CD8-positive, alpha-beta memory T cell (primary cell): ENCODE data around the gene PLD6. TPM values are rescaled to one million over a fixed set of nuclear protein-coding genes. Genes with fewer than 3 reads are reported as not detected.
"Not testable (repeated sequence)": the region's sequence is repeated elsewhere in the genome, so short reads cannot be mapped to it uniquely, and the experiment has no call there.

ENCODE experiments used
- CTCF ChIA-PET: fragments of 350-600 bp; sonication (Branson Sonifier 250); formaldehyde crosslinking; loops from one replicate; lab custom pipeline; 2021; ENCODE audit warnings: antibody characterized with exemption; lab: Charles Lee
- POLR2A ChIA-PET: fragments of 350-600 bp; sonication (Branson Sonifier 250); formaldehyde crosslinking; loops from one replicate; lab custom pipeline; 2021; ENCODE audit warnings: antibody characterized with exemption; lab: Charles Lee
- DNase-seq, 5 donors: peaks; one replicate each; pipeline versions ENCODE4 v3.0.0 to v3.0.0-alpha.2; 2020 to 2022; ENCODE audit warnings: mixed read lengths in 1 of 5
- H3K27ac ChIP-seq: one replicate; pipeline ENCODE4 v1.7.0; 2013; ENCODE audit warnings: low read depth, mild to moderate bottlenecking, low read length, moderate library complexity
- H3K27me3 ChIP-seq: 2 replicates; pipeline ENCODE4 v1.7.0; 2013; ENCODE audit warnings: low read length, mild to moderate bottlenecking; ENCODE audit not compliant: insufficient read depth, poor library complexity, severe bottlenecking
- H3K36me3 ChIP-seq: 2 replicates; pipeline ENCODE4 v1.7.0; 2013; ENCODE audit warnings: mild to moderate bottlenecking, low read length, moderate library complexity; ENCODE audit not compliant: insufficient read depth
- H3K4me1 ChIP-seq: 2 replicates; pipeline ENCODE4 v1.7.0; 2013; ENCODE audit warnings: mild to moderate bottlenecking, low read length, moderate library complexity; ENCODE audit not compliant: insufficient read depth
- H3K4me3 ChIP-seq: 2 replicates; pipeline ENCODE4 v1.7.0; 2013; ENCODE audit warnings: mild to moderate bottlenecking, low read length
- H3K9me3 ChIP-seq: 2 replicates; pipeline ENCODE4 v1.7.0; 2013; ENCODE audit warnings: mild to moderate bottlenecking, low read length
- H3K27ac Mint-ChIP-seq, 8 donors: one replicate each; pipeline ENCODE4 v1.8.0; 2020 to 2021; ENCODE audit warnings: mixed read lengths in 8 of 8, mild to moderate bottlenecking in 6 of 8, inconsistent platforms in 3 of 8, moderate library complexity in 3 of 8
- H3K27me3 Mint-ChIP-seq, 2 donors: one replicate each; pipeline ENCODE4 v1.8.0; 2020 to 2021; ENCODE audit warnings: mixed read lengths in 2 of 2, mild to moderate bottlenecking in 1 of 2, moderate library complexity in 1 of 2
- H3K36me3 Mint-ChIP-seq, 3 donors: one replicate each; pipeline ENCODE4 v1.8.0; 2020 to 2021; ENCODE audit warnings: mixed read lengths in 3 of 3, inconsistent platforms in 1 of 3, mild to moderate bottlenecking in 1 of 3
- H3K4me1 Mint-ChIP-seq, 3 donors: one replicate each; pipeline ENCODE4 v1.8.0; 2020 to 2021; ENCODE audit warnings: mixed read lengths in 3 of 3, inconsistent platforms in 1 of 3, mild to moderate bottlenecking in 1 of 3
- H3K4me3 Mint-ChIP-seq, 7 donors: one replicate each; pipeline ENCODE4 v1.8.0; 2020 to 2021; ENCODE audit warnings: mixed read lengths in 7 of 7, mild to moderate bottlenecking in 6 of 7, moderate library complexity in 4 of 7, inconsistent platforms in 2 of 7
- H3K9me3 Mint-ChIP-seq, 5 donors: one replicate each; pipeline ENCODE4 v1.8.0; 2020 to 2022; ENCODE audit warnings: mixed read lengths in 5 of 5, mild to moderate bottlenecking in 3 of 5, moderate library complexity in 2 of 5, inconsistent platforms in 1 of 5
- polyA plus RNA-seq: library from polyadenylated mRNA; unstranded; fragments of 300-500 nt; fragmentation: Illumina TruSeq; gene quantifications from one replicate; pipeline ENCODE4 v1.2.3, GENCODE V29; 2021
- total RNA-seq, 2 experiments: library from RNA; stranded (reverse); gene quantifications; one replicate each; pipeline ENCODE4 v1.2.3, GENCODE V29; 2021

PLD6 gene
- total and polyA plus RNA-seq, 3 experiments from 2014 or later = 6.9 to 28.4 (median 26.5) TPM

GRCh38 chr17:17203173-17203730 is 2.9 kb downstream of the PLD6 start:
- H3K27me3 Mint-ChIP-seq = peaks cover 0 to 3% of the 10 kb centered on the region in 2 donors
- H3K4me3 ChIP-seq = no peak overlapping the region
- POLR2A ChIA-PET = interaction anchor here (0.7 kb wide), 1 partner anchor 32 kb away, joined by 3 read pairs; no protein-coding TSS in a partner anchor
- H3K4me1 ChIP-seq = peaks cover 31% of the 10 kb centered on the region
- peaks cover 10% of the 10 kb centered on the region for H3K36me3 ChIP-seq
- H3K9me3 Mint-ChIP-seq = no peaks in the 10 kb centered on the region
- DNase-seq = no peak
- peaks cover 0 to 26% (median 3%) of the 10 kb centered on the region in 3 donors for H3K36me3 Mint-ChIP-seq
- CTCF ChIA-PET = no interaction called here
- no peaks in the 10 kb centered on the region for H3K9me3 ChIP-seq
- no peak overlapping the region for H3K27ac ChIP-seq
- peak overlapping the region in 6 of 7 donors; percentile 15 to 89 (median 52) for H3K4me3 Mint-ChIP-seq
- peak overlapping the region in 7 of 8 donors; percentile 76 to 97 (median 93) for H3K27ac Mint-ChIP-seq
- peaks cover 25 to 42% (median 34%) of the 10 kb centered on the region in 3 donors for H3K4me1 Mint-ChIP-seq
- H3K27me3 ChIP-seq = no peaks in the 10 kb centered on the region

- Mint-ChIP-seq H3K4me3 (peak overlapping the region in 1 of 7 donors; percentile 42), H3K4me1 (peaks cover 22 to 42% (median 34%) of the 10 kb centered on the region in 3 donors), H3K27ac (peak overlapping the region in 1 of 8 donors; percentile 50), H3K9me3 (no peaks in the 10 kb centered on the region), H3K27me3 (peaks cover 0 to 3% of the 10 kb centered on the region in 2 donors), H3K36me3 (peaks cover 0 to 26% (median 3%) of the 10 kb centered on the region in 3 donors)
- H3K27me3 ChIP-seq = no peaks in the 10 kb centered on the region
- H3K9me3 ChIP-seq = no peaks in the 10 kb centered on the region
- ChIA-PET POLR2A (no interaction called here), CTCF (interaction anchor here (3.6 kb wide), 1 partner anchor 13 kb away, joined by 12 read pairs; no protein-coding TSS in a partner anchor)
- no peak overlapping the region for H3K4me3 ChIP-seq
- DNase-seq = no peak
- H3K27ac ChIP-seq = no peak overlapping the region
- H3K36me3 ChIP-seq = peaks cover 10% of the 10 kb centered on the region
- H3K4me1 ChIP-seq = peaks cover 31% of the 10 kb centered on the region
These were observed 4.2 kb downstream of the PLD6 start for GRCh38 chr17:17201907-17202306.

DNA sequence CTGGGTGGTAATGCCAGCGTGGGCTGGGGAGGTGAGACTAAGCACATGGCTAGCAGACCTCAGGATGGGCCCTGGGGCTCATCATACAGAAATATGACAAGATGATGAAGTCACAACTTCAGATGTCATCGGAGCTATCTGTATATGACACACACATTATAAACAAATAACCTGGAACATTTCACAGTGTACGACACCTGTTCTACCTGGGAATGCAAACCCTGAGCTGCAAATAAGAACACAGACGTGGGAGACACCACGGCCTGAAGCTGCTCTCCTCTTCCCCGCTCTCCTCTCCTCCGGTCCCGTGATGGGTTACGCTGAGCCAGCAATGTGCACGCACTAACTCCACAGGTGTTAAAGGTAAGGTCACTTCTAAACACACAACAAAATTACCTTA is 4.9 kb downstream of the PLD6 start:
- H3K36me3 ChIP-seq = peaks cover 10% of the 10 kb centered on the region
- H3K9me3 ChIP-seq = no peaks in the 10 kb centered on the region
- H3K4me3 Mint-ChIP-seq = peak overlapping the region in 1 of 7 donors; percentile 21
- H3K27ac ChIP-seq = no peak overlapping the region
- H3K27me3 ChIP-seq = no peaks in the 10 kb centered on the region
- peaks cover 0 to 3% of the 10 kb centered on the region in 2 donors for H3K27me3 Mint-ChIP-seq
- H3K4me1 Mint-ChIP-seq = peaks cover 21 to 37% (median 34%) of the 10 kb centered on the region in 3 donors
- CTCF ChIA-PET = interaction anchor here (1.2 to 3.6 kb wide), 2 partner anchors 12 to 13 kb away, joined by 3 to 12 read pairs; no protein-coding TSS in a partner anchor
- H3K27ac Mint-ChIP-seq = peak overlapping the region in 1 of 8 donors; percentile 79
- POLR2A ChIA-PET = no interaction called here
- no peaks in the 10 kb centered on the region for H3K9me3 Mint-ChIP-seq
- H3K36me3 Mint-ChIP-seq = peaks cover 0 to 26% (median 3%) of the 10 kb centered on the region in 3 donors
- no peak overlapping the region for H3K4me3 ChIP-seq
- H3K4me1 ChIP-seq = peaks cover 31% of the 10 kb centered on the region
- DNase-seq = no peak

- no peak for DNase-seq
- H3K27me3 Mint-ChIP-seq = peaks cover 0 to 3% of the 10 kb centered on the region in 2 donors
- H3K9me3 ChIP-seq = no peaks in the 10 kb centered on the region
- H3K36me3 Mint-ChIP-seq = peaks cover 0 to 26% (median 3%) of the 10 kb centered on the region in 3 donors
- peak overlapping the region in 1 of 7 donors; percentile 21 for H3K4me3 Mint-ChIP-seq
- H3K27ac Mint-ChIP-seq = no peak overlapping the region
- peaks cover 21 to 37% (median 34%) of the 10 kb centered on the region in 3 donors for H3K4me1 Mint-ChIP-seq
- H3K4me1 ChIP-seq = peaks cover 28% of the 10 kb centered on the region
- ChIA-PET POLR2A (interaction anchor here (0.6 kb wide), 1 partner anchor 22 kb away, joined by 4 read pairs; no protein-coding TSS in a partner anchor), CTCF (interaction anchor here (1.2 to 3.6 kb wide), 2 partner anchors 12 kb away, joined by 3 to 12 read pairs; no protein-coding TSS in a partner anchor)
- H3K27me3 ChIP-seq = no peaks in the 10 kb centered on the region
- no peak overlapping the region for H3K27ac ChIP-seq
- no peak overlapping the region for H3K4me3 ChIP-seq
- no peaks in the 10 kb centered on the region for H3K9me3 Mint-ChIP-seq
- peaks cover 10% of the 10 kb centered on the region for H3K36me3 ChIP-seq
These were observed 5.3 kb downstream of the PLD6 start for GRCh38 chr17:17200831-17201230.

GRCh38 chr17:17200311-17200710 is 5.8 kb downstream of the PLD6 start:
- H3K27ac Mint-ChIP-seq = no peak overlapping the region
- no peak for DNase-seq

DNA sequence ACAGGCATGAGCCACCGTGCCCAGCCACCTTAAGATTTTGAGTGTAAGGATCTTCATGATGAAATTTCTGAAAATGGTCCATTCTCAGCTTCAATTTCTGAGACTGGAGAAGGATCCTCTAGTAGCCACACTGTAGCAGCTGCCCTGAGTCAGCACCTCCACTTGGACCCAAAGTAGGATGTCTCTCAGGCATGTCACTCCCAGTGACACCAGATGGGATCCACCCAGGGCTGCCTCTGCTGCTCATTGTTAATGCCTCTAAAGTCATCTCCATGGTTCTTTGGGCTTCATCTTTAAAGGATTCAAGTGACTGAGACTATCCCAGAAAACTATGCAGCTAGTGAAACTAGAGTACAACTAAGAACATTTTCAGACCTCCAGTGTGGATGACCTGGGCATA is 7.9 kb downstream of the PLD6 start:
- ChIA-PET POLR2A (no interaction called here), CTCF (interaction anchor here (0.7 kb wide), 1 partner anchor 26 kb away, joined by 3 read pairs; no protein-coding TSS in a partner anchor)
- H3K4me1 Mint-ChIP-seq = peaks cover 0 to 12% (median 11%) of the 10 kb centered on the region in 3 donors
- peak overlapping the region in 1 of 8 donors; percentile 26 for H3K27ac Mint-ChIP-seq
- H3K36me3 ChIP-seq = peaks cover 10% of the 10 kb centered on the region
- peaks cover 0 to 20% (median 2%) of the 10 kb centered on the region in 3 donors for H3K36me3 Mint-ChIP-seq
- H3K27me3 ChIP-seq = no peaks in the 10 kb centered on the region
- no peaks in the 10 kb centered on the region for H3K9me3 Mint-ChIP-seq
- DNase-seq = no peak
- H3K27me3 Mint-ChIP-seq = no peaks in the 10 kb centered on the region
- no peaks in the 10 kb centered on the region for H3K9me3 ChIP-seq
- no peak overlapping the region for H3K27ac ChIP-seq
- no peak overlapping the region for H3K4me3 Mint-ChIP-seq
- H3K4me3 ChIP-seq = no peak overlapping the region
- peaks cover 3% of the 10 kb centered on the region for H3K4me1 ChIP-seq

More at GRCh38 chr17:17200311-17200710, 5.8 kb downstream of the PLD6 start:
- H3K27ac ChIP-seq = no peak overlapping the region
- H3K4me3 ChIP-seq = no peak overlapping the region
- Mint-ChIP-seq H3K4me1 (peaks cover 19 to 32% (median 31%) of the 10 kb centered on the region in 3 donors), H3K9me3 (no peaks in the 10 kb centered on the region), H3K36me3 (peaks cover 0 to 24% (median 3%) of the 10 kb centered on the region in 3 donors), H3K4me3 (no peak overlapping the region), H3K27me3 (peaks cover 0 to 3% of the 10 kb centered on the region in 2 donors)
- POLR2A ChIA-PET = interaction anchor here (0.6 kb wide), 1 partner anchor 21 kb away, joined by 4 read pairs; no protein-coding TSS in a partner anchor
- H3K36me3 ChIP-seq = peaks cover 10% of the 10 kb centered on the region
- H3K4me1 ChIP-seq = peaks cover 23% of the 10 kb centered on the region
- CTCF ChIA-PET = interaction anchor here (1.2 to 3.6 kb wide), 2 partner anchors 12 to 13 kb away, joined by 3 to 12 read pairs; no protein-coding TSS in a partner anchor
- H3K9me3 ChIP-seq = no peaks in the 10 kb centered on the region
- no peaks in the 10 kb centered on the region for H3K27me3 ChIP-seq

- Histone ChIP-seq H3K9me3 (no peaks in the 10 kb centered on the region), H3K27ac (no peak overlapping the region), H3K36me3 (peaks cover 5% of the 10 kb centered on the region), H3K4me1 (no peaks in the 10 kb centered on the region), H3K27me3 (no peaks in the 10 kb centered on the region), H3K4me3 (no peak overlapping the region)
- DNase-seq = no peak
- ChIA-PET POLR2A (no interaction called here), CTCF (interaction anchor here (1.2 kb wide), 1 partner anchor 9 kb away, joined by 4 read pairs; no protein-coding TSS in a partner anchor)
- Mint-ChIP-seq H3K27ac (no peak overlapping the region), H3K4me3 (no peak overlapping the region), H3K9me3 (no peaks in the 10 kb centered on the region), H3K36me3 (peaks cover 0 to 11% (median 0%) of the 10 kb centered on the region in 3 donors), H3K27me3 (no peaks in the 10 kb centered on the region), H3K4me1 (peaks cover 0 to 5% (median 0%) of the 10 kb centered on the region in 3 donors)
These were observed 9.4 kb downstream of the PLD6 start for GRCh38 chr17:17196776-17197175.

DNA sequence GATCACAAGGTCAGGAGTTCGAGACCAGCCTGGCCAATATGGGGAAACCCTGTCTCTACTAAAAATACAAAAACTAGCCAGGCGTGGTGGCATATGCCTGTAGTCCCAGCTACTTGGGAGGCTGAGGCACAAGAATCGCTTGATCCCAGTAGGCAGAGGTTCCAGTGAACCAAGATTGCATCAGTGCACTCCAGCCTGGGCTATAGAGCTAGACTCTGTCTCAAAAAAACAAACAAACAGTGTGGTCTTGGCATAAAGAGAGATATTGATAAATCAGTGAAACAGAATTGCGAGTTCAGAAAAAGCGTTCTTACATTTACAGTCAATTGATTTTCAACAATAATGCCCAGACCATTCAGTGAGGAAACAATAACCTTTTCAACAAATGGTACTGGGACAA is 10.7 kb downstream of the PLD6 start:
- DNase-seq, H3K27ac ChIP-seq, H3K36me3 ChIP-seq, H3K36me3 Mint-ChIP-seq, H3K4me3 Mint-ChIP-seq, POLR2A ChIA-PET, H3K9me3 ChIP-seq, H3K27me3 ChIP-seq, H3K9me3 Mint-ChIP-seq, H3K4me3 ChIP-seq, H3K27me3 Mint-ChIP-seq, H3K4me1 ChIP-seq, H3K4me1 Mint-ChIP-seq: not testable (repeated sequence)
- peak overlapping the region in 1 of 8 donors; percentile 19 for H3K27ac Mint-ChIP-seq
- CTCF ChIA-PET = interaction anchor here (1.2 kb wide), 1 partner anchor 8 kb away, joined by 4 read pairs; no protein-coding TSS in a partner anchor
